ENCODE measurements around the gene MSH5.
A peak's percentile ranks its signal among the peaks of the same experiment; 100 is the strongest.

Gene MSH5

GRCh38 chr6:31720196-31720770, 19.5 kb upstream of the MSH5 start:
- no peak for TF ChIP-seq ZNF274 (IDR thresholded peaks at IDR 0.05; ENCODE audit: low read depth, low read length)
- no peak overlapping the region for H3K4me3 ChIP-seq (ENCODE audit: low read length)

DNA sequence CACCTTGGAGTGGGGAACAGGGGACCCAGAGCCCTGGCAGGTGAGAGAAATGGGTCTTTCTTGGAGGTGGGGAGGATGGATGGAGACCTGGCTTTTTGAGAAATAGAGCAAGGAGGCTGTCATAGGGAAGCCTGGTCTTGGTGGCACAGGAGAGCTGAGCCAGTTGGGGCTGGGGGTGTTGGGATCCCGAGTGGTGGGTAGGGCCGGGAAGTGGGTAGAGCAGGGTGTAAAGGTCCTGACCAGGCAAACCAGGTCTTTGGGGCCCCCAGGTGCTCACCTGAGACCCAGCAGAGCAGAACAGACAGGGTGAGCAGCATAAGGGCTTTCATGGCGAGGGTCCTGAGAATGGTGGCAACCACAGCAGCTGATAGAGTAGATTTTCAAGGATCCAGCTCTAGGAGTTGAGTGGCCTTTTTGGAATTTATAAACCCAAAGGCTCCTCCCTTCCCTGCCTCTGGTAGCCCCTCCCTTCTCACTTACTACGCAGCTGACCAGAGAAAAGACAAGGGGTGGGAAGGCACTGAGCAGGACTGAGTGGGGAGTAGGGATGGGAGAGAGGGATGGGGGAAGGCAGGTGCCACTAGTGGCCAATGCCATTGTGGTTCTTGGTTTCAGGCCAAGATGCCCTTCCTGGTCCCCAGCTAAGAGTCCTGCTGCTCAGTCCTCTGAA, 18.3 kb upstream of the MSH5 start, which contains the start of gene LY6G6C:
Gene LY6G6C, minus strand, starts transcription at position 396 of the 670 bp plus-strand sequence. Its CDS starts 67 bp downstream, at position 329.
- TF ChIP-seq ZNF274 (IDR thresholded peaks at IDR 0.05; ENCODE audit: low read depth, low read length) = no peak
- H3K4me3 ChIP-seq (ENCODE audit: low read length) = no peak within 1 kb of the TSS

DNA sequence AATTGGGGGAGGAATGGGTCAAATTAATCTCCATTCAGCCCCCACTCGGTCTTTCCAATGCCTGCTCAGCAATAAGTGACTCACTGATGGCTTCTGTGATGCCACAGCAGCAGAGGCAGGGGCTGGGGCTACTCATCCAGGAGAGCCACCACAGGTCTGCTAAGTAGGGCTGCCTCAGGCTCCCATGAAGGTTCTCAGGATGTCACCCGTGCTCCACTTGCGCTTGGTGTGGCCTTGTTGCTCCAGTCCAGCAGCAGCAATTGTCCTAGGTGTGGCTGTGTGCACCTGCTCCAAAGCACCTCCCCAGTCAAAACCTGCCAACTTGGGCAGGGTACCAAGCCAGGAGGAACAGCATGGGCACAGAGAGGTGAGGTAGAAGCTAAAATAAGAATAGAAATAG, 17.6 kb upstream of the MSH5 start:
- H3K4me3 ChIP-seq (ENCODE audit: low read length) = no peak overlapping the region
- no peak for TF ChIP-seq ZNF274 (IDR thresholded peaks at IDR 0.05; ENCODE audit: low read depth, low read length)

GRCh38 chr6:31723245-31723979, 16.4 kb upstream of the MSH5 start, which contains the start of gene MPIG6B:
Gene MPIG6B, plus strand, starts transcription at chr6:31723373. Its CDS starts 11 bp downstream, at chr6:31723384.
- no peak within 1 kb of the TSS for H3K4me3 ChIP-seq (ENCODE audit: low read length)
- TF ChIP-seq ZNF274 (IDR thresholded peaks at IDR 0.05; ENCODE audit: low read depth, low read length) = no peak

DNA sequence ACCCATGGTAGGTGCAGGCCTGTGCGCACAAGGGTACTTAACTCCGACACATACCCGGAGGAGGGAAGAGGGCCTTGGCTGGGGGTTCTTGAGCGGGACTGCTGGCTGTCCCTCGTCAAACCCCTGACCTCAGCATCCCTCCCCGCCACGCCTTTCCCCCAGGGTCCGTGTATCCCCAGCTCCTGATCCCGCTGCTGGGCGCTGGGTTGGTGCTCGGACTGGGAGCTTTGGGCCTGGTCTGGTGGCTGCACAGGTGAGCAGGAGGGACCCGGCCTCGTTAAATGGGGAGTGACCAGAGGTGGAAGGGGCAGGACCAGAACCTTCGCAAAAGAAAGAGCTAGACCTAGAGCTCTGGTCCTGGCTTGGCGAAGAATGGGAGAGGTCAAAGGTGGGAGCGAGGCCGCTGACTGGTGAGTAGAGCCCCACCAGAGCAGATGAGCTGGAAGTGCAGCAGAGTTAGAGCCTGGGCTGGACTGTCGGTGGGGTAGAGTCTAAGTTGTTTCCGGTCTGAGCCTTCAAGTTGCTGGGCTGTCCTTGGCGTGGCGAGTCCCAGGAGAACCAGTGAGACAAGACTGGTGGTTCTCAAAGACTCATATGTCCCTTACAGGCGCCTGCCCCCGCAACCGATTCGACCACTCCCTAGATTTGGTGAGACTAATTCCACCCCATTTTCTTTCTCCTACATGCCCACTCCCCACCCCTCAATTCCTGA, 15.7 kb upstream of the MSH5 start:
- no peak for TF ChIP-seq ZNF274 (IDR thresholded peaks at IDR 0.05; ENCODE audit: low read depth, low read length)
- H3K4me3 ChIP-seq (ENCODE audit: low read length) = no peak overlapping the region

- no peak for TF ChIP-seq ZNF274 (IDR thresholded peaks at IDR 0.05; ENCODE audit: low read depth, low read length)
- no peak overlapping the region for H3K4me3 ChIP-seq (ENCODE audit: low read length)
These were observed 14.1 kb upstream of the MSH5 start for GRCh38 chr6:31725502-31726350.

- H3K4me3 ChIP-seq (ENCODE audit: low read length) = no peak overlapping the region
- no peak for TF ChIP-seq ZNF274 (IDR thresholded peaks at IDR 0.05; ENCODE audit: low read depth, low read length)
These were observed 12.6 kb upstream of the MSH5 start for GRCh38 chr6:31727034-31727716.

DNA sequence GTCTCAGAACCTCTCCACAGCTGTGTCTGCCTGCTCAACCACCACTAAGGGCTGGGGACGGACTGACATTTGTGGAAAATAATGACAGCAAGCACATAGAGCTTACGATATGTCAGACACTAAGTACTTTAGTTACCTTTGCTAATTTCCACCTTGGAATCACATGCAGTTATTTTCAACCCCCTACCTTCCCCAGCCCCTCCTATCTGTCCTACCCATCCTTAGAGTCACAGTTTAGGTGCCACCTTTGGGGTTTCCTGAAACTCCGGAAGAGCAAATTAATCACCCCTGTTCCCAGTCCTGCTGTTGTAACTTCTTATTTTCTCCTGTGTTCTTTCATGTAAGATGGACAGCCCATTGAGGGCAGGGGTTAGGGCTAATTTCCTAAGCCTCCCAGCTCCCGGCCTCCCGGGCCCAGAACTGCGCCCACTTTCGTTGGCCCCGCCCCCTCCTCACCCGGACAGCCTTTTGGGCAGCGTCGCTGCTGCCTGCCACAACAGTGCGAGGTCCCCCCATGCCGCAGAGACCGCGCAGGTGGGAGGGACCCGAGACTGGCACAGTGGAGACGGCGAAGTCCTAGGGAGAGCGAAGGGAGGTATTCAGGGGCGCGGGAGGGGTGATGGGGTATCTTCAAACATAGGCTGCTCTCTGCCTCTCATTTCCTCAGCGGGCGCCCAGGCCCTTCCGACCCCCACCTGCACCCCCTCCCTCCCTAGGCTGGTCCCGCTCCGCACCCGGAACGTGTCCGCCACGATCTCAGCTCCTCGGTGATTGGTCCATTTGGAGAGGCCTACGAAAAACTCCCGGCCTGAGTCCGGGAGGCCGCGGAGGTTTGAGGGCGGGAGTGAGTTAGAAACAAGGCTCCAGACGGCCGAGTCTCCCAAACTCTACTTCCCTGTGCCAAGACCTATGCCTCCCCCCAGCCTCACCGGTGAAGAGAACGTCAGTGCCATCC, 11.8 kb upstream of the MSH5 start:
- no peak overlapping the region for H3K4me3 ChIP-seq (ENCODE audit: low read length)
- TF ChIP-seq ZNF274 (IDR thresholded peaks at IDR 0.05; ENCODE audit: low read depth, low read length) = no peak

GRCh38 chr6:31728767-31729514, 10.9 kb upstream of the MSH5 start, which contains the start of gene DDAH2:
Gene DDAH2, minus strand, starts transcription at chr6:31729299. Its CDS starts 138 bp downstream, at chr6:31729161.
- no peak for TF ChIP-seq ZNF274 (IDR thresholded peaks at IDR 0.05; ENCODE audit: low read depth, low read length)
- peak within 1 kb of the TSS; percentile 52; the same call in 1 of the 2 replicates for H3K4me3 ChIP-seq (ENCODE audit: low read length)

GRCh38 chr6:31729515-31729978, 10.3 kb upstream of the MSH5 start:
- H3K4me3 ChIP-seq (ENCODE audit: low read length) = peak overlapping the region; percentile 52; the same call in 1 of the 2 replicates
- TF ChIP-seq ZNF274 (IDR thresholded peaks at IDR 0.05; ENCODE audit: low read depth, low read length) = no peak

Data from GM08714 (cell line).